GM12891 (cell line): ENCODE results near the gene C17orf67.

Experiments used
- POLR2A ChIP-seq: IDR thresholded peaks from 2 replicates; pipeline ENCODE4 v1.6.1; 2011; ENCODE audit warnings: low read depth, low read length, control low read depth
- POLR2AphosphoS5 ChIP-seq: IDR thresholded peaks from 2 replicates; pipeline ENCODE4 v1.6.1; 2011; ENCODE audit warnings: low read depth, low read length, control low read depth
- POU2F2 ChIP-seq: IDR thresholded peaks from 2 replicates; pipeline ENCODE4 v1.6.1; 2011; ENCODE audit warnings: low read depth, mild to moderate bottlenecking, control low read depth, low read length, moderate library complexity
- TAF1 ChIP-seq: IDR thresholded peaks from 2 replicates; pipeline ENCODE4 v1.6.1; 2011; ENCODE audit warnings: low read depth, low read length, control low read depth

- TF ChIP-seq POLR2A (no peak), TAF1 (no peak), POLR2AphosphoS5 (no peak), POU2F2 (no peak)
These were observed 5.0 kb upstream of the C17orf67 start for GRCh38 chr17:56838687-56839086.
